ENCODE results near the gene PLA2G3. TPM values are rescaled to one million over a fixed set of nuclear protein-coding genes. Genes with fewer than 3 reads are reported as not detected.
A peak's percentile ranks its signal among the peaks of the same experiment; 100 is the strongest.

PLA2G3 gene
- total and polyA plus RNA-seq, 2 experiments from 2014 or later = 18.0 to 34.5 TPM

GRCh38 chr22:31105282-31105929 lies 34.9 kb downstream of the PLA2G3 start:
- Histone ChIP-seq H2AFZ (no peak overlapping the region), H3K27me3 (ENCODE audit: insufficient read depth) (peaks cover 22% of the 10 kb centered on the region), H3K4me2 (peak overlapping the region; percentile 78), H3K36me3 (ENCODE audit: insufficient read depth) (no peaks in the 10 kb centered on the region), H3K9me2 (ENCODE audit: insufficient read depth) (no peaks in the 10 kb centered on the region), H3K4me3 (peak overlapping the region; percentile 48), H4K20me1 (replicated peaks; ENCODE audit: insufficient read depth) (peaks cover 6% of the 10 kb centered on the region; the same call in 1 of the 2 replicates), H3K79me2 (replicated peaks; ENCODE audit: insufficient read depth) (no peaks in the 10 kb centered on the region), H3K27ac (ENCODE audit: low read depth) (no peak overlapping the region), H3K4me1 (ENCODE audit: insufficient read depth) (peaks cover 25% of the 10 kb centered on the region), H3F3A (replicated peaks; ENCODE audit: low read depth) (peaks cover 13% of the 10 kb centered on the region; the same call in 1 of the 2 replicates)
- no peak overlapping the region for H3K27ac Mint-ChIP-seq
- H3K4me3 Mint-ChIP-seq = peak overlapping the region; percentile 48; the same call in 2 of the 3 replicates
- H3K4me1 Mint-ChIP-seq = peaks cover 9% of the 10 kb centered on the region
- H3K36me3 Mint-ChIP-seq (ENCODE audit: low read depth) = no peaks in the 10 kb centered on the region
- no peaks in the 10 kb centered on the region; the same call in 2 of the 3 replicates for H3K9me3 Mint-ChIP-seq
- H3K27me3 Mint-ChIP-seq (ENCODE audit: insufficient read depth, low read depth, poor library complexity) = peaks cover 45% of the 10 kb centered on the region
- DNase-seq (ENCODE audit: low spot score) = no peak
- ATAC-seq = no peak
- TF ChIP-seq STAT1 (IDR thresholded peaks at IDR 0.05; ENCODE audit: unreplicated experiment) (no peak), ZNF462 (CRISPR knock-in tag; IDR thresholded peaks at IDR 0.05) (no peak), JUNB (IDR thresholded peaks at IDR 0.05; ENCODE audit: unreplicated experiment) (no peak), ETS1 (IDR thresholded peaks at IDR 0.05) (no peak), EZH2phosphoT487 (IDR thresholded peaks at IDR 0.05; ENCODE audit: unreplicated experiment) (no peak), CTCF (conservative IDR thresholded peaks at IDR 0.05; ENCODE audit: low read depth in 2 of 2) (no peak), EZH2 (IDR thresholded peaks at IDR 0.05; ENCODE audit: low read depth, unreplicated experiment) (no peak), ZNF114 (CRISPR knock-in tag; IDR thresholded peaks at IDR 0.05) (no peak), CREB1 (CRISPR knock-in tag; IDR thresholded peaks at IDR 0.05; ENCODE audit: low read depth) (no peak), REST (IDR thresholded peaks at IDR 0.05; ENCODE audit: unreplicated experiment) (no peak), POLR2AphosphoS5 (IDR thresholded peaks at IDR 0.05; ENCODE audit: low read depth) (no peak), NANOG (IDR thresholded peaks at IDR 0.05; ENCODE audit: borderline replicate concordance) (no peak), ZNF331 (CRISPR knock-in tag; IDR thresholded peaks at IDR 0.05; ENCODE audit: low read depth) (no peak)

Data from GM23338 (cell line).